CD14-positive monocyte (primary cell): ENCODE data around the gene NRG3. TPM values are rescaled to one million over a fixed set of nuclear protein-coding genes. Genes with fewer than 3 reads are reported as not detected.

Experiments
- DNase-seq, 3 donors: peaks; one replicate each; pipeline ENCODE4 v3.0.0-alpha.2; 2011 to 2022
- H2AFZ ChIP-seq: 2 replicates; pipeline ENCODE4 v1.6.0; 2012; ENCODE audit warnings: mild to moderate bottlenecking, low read depth, low read length, inconsistent platforms; ENCODE audit not compliant: insufficient read depth, poor library complexity, severe bottlenecking
- H3K27ac ChIP-seq, 2 donors: 1 replicate in 1 of 2; 2 replicates in 1 of 2; pipeline ENCODE4 v1.5.1; 2012 to 2013; ENCODE audit warnings: low read length in 2 of 2, control low read depth in 1 of 2, inconsistent platforms in 1 of 2, low read depth in 1 of 2, mild to moderate bottlenecking in 1 of 2
- H3K27me3 ChIP-seq, 2 donors: one replicate each; pipeline versions ENCODE4 v1.6.0 to v1.6.1; 2011 to 2013; ENCODE audit warnings: low read length in 2 of 2; ENCODE audit not compliant: control insufficient read depth in 2 of 2, insufficient read depth in 2 of 2
- H3K36me3 ChIP-seq, 2 donors: replicated peaks in 1 of 2; 1 replicate in 1 of 2; 2 replicates in 1 of 2; pipeline versions ENCODE4 v1.5.1 to v1.6.1; 2012 to 2013; ENCODE audit warnings: low read length in 2 of 2, control low read depth in 1 of 2, inconsistent platforms in 1 of 2, mild to moderate bottlenecking in 1 of 2; ENCODE audit not compliant: insufficient read depth in 2 of 2, control insufficient read depth in 1 of 2
- H3K4me1 ChIP-seq, 2 donors: 1 replicate in 1 of 2; 2 replicates in 1 of 2; pipeline versions ENCODE4 v1.5.1 to v1.6.1; 2012 to 2013; ENCODE audit warnings: low read length in 2 of 2, control low read depth in 1 of 2, inconsistent platforms in 1 of 2, mild to moderate bottlenecking in 1 of 2, moderate library complexity in 1 of 2; ENCODE audit not compliant: insufficient read depth in 2 of 2, control insufficient read depth in 1 of 2
- H3K4me2 ChIP-seq: replicated peaks from 2 replicates; pipeline ENCODE3; 2012; ENCODE audit warnings: low read length, moderate library complexity, mild to moderate bottlenecking; ENCODE audit not compliant: poor library complexity, severe bottlenecking; ENCODE audit errors: extremely low read depth
- H3K4me3 ChIP-seq, 3 experiments: fragments of 200-600 bp in 1 of 3; sonication (generic) in 1 of 3; replicated peaks in 1 of 3; 1 replicate in 2 of 3; 2 replicates in 1 of 3; pipeline ENCODE4 v1.5.1; 2011 to 2013; ENCODE audit warnings: low read length in 3 of 3, mild to moderate bottlenecking in 3 of 3, control low read depth in 2 of 3, low read depth in 2 of 3, inconsistent platforms in 1 of 3, moderate library complexity in 1 of 3
- H3K79me2 ChIP-seq: 2 replicates; pipeline ENCODE4 v1.6.0; 2012; ENCODE audit warnings: mild to moderate bottlenecking, control low read depth, inconsistent platforms, low read length, moderate library complexity; ENCODE audit not compliant: insufficient read depth
- H3K9ac ChIP-seq: 2 replicates; pipeline ENCODE4 v1.6.0; 2017; ENCODE audit warnings: low read length, mild to moderate bottlenecking; ENCODE audit not compliant: insufficient read depth, poor library complexity, severe bottlenecking
- H3K9me3 ChIP-seq, 2 donors: replicated peaks in 1 of 2; 1 replicate in 1 of 2; 2 replicates in 1 of 2; pipeline versions ENCODE4 v1.5.1 to v1.6.1; 2012 to 2013; ENCODE audit warnings: low read length in 2 of 2, control low read depth in 1 of 2; ENCODE audit not compliant: control insufficient read depth in 1 of 2, insufficient read depth in 1 of 2
- H4K20me1 ChIP-seq: 2 replicates; pipeline ENCODE4 v1.6.0; 2012; ENCODE audit warnings: mild to moderate bottlenecking, low read length, control low read depth, moderate library complexity; ENCODE audit not compliant: insufficient read depth
- H3K27ac Mint-ChIP-seq, 7 donors: one replicate each; pipeline ENCODE4 v1.8.0; 2020; ENCODE audit warnings: mild to moderate bottlenecking in 7 of 7, mixed read lengths in 7 of 7, moderate library complexity in 6 of 7, inconsistent platforms in 2 of 7
- H3K27me3 Mint-ChIP-seq, 3 donors: one replicate each; pipeline ENCODE4 v1.8.0; 2021 to 2022; ENCODE audit warnings: low read depth in 3 of 3, mild to moderate bottlenecking in 3 of 3, mixed read lengths in 3 of 3, moderate library complexity in 3 of 3, inconsistent platforms in 1 of 3
- H3K36me3 Mint-ChIP-seq, 2 donors: one replicate each; pipeline ENCODE4 v1.8.0; 2020; ENCODE audit warnings: mixed read lengths in 2 of 2, inconsistent platforms in 1 of 2, mild to moderate bottlenecking in 1 of 2
- H3K4me1 Mint-ChIP-seq: one replicate; pipeline ENCODE4 v1.8.0; 2020; ENCODE audit warnings: mild to moderate bottlenecking, mixed read lengths
- H3K4me3 Mint-ChIP-seq, 2 donors: one replicate each; pipeline ENCODE4 v1.8.0; 2020; ENCODE audit warnings: mild to moderate bottlenecking in 2 of 2, mixed read lengths in 2 of 2, moderate library complexity in 1 of 2
- H3K9me3 Mint-ChIP-seq, 7 donors: one replicate each; pipeline ENCODE4 v1.8.0; 2020 to 2022; ENCODE audit warnings: mixed read lengths in 7 of 7, mild to moderate bottlenecking in 6 of 7, moderate library complexity in 6 of 7, inconsistent platforms in 2 of 7
- CTCF ChIP-seq: fragments of 200-600 bp; IDR thresholded peaks from one replicate; pipeline ENCODE4 v1.8.0; 2022; ENCODE audit warnings: antibody characterized with exemption, mild to moderate bottlenecking
- WGBS: methylation state at CpG from one replicate; pipeline ENCODE4 v1.1.5; 2013; ENCODE audit warnings: missing lambda C conversion rate; ENCODE audit not compliant: insufficient coverage; 5-methylcytosine and 5-hydroxymethylcytosine counted together
- intact Hi-C, 2 donors: fragments of 100-400 bp; cut with micrococcal nuclease; formaldehyde crosslinking; loops; one replicate each; pipeline versions ENCODE4 v1.15.0 to v1.15.1; 2023
- polyA plus RNA-seq, 3 donors: library from polyadenylated mRNA; depleted of rRNA in 1 of 3; unstranded in 2 of 3; stranded (reverse) in 1 of 3; fragments of 300-500 nt in 2 of 3; fragments of >200 nt in 1 of 3; fragmentation: Illumina TruSeq in 2 of 3; gene quantifications; 1 replicate in 2 of 3; 2 replicates in 1 of 3; pipeline ENCODE4 v1.2.3, GENCODE V29; 2012 to 2021

The NRG3 gene
- polyA plus RNA-seq, 3 donors, result not detected

- no peak for TF ChIP-seq CTCF
- intact Hi-C loops, result no loop called here
- Histone ChIP-seq H3K36me3 (no peaks in the 10 kb centered on the region), H3K9me3 (peaks cover 0 to 7% of the 10 kb centered on the region in 2 donors), H3K9ac (no peak overlapping the region), H3K79me2 (no peaks in the 10 kb centered on the region), H3K4me2 (no peak overlapping the region), H3K27ac (no peak overlapping the region), H2AFZ (no peak overlapping the region), H3K4me1 (no peaks in the 10 kb centered on the region), H4K20me1 (no peaks in the 10 kb centered on the region), H3K4me3 (no peak overlapping the region), H3K27me3 (no peaks in the 10 kb centered on the region)
- WGBS, result no CpG with 5 or more reads among the region's 3 CpGs
- H3K9me3 Mint-ChIP-seq, result peaks cover 0 to 11% (median 3%) of the 10 kb centered on the region in 7 donors
- no peaks in the 10 kb centered on the region for H3K36me3 Mint-ChIP-seq
- no peaks in the 10 kb centered on the region for H3K27me3 Mint-ChIP-seq
- no peak overlapping the region for H3K4me3 Mint-ChIP-seq
- no peak for DNase-seq
- no peaks in the 10 kb centered on the region for H3K4me1 Mint-ChIP-seq
- H3K27ac Mint-ChIP-seq, result no peak overlapping the region
Observed at GRCh38 chr10:82353381-82353780, 478.4 kb downstream of the NRG3 start.

- no peak for TF ChIP-seq CTCF
- no peak overlapping the region for H3K9ac ChIP-seq
- H3K36me3 ChIP-seq, result no peaks in the 10 kb centered on the region
- no peak overlapping the region for H3K4me3 Mint-ChIP-seq
- no peak overlapping the region for H3K4me2 ChIP-seq
- peaks cover 0 to 4% (median 2%) of the 10 kb centered on the region in 7 donors for H3K9me3 Mint-ChIP-seq
- no peak for DNase-seq
- no peak overlapping the region for H3K4me3 ChIP-seq
- no peak overlapping the region for H3K27ac Mint-ChIP-seq
- H3K36me3 Mint-ChIP-seq, result no peaks in the 10 kb centered on the region
- no peaks in the 10 kb centered on the region for H3K79me2 ChIP-seq
- no peaks in the 10 kb centered on the region for H4K20me1 ChIP-seq
- no peaks in the 10 kb centered on the region for H3K4me1 Mint-ChIP-seq
- WGBS, result 85% methylated on average over 15 of the region's 16 CpGs
- no peaks in the 10 kb centered on the region for H3K27me3 Mint-ChIP-seq
- no peaks in the 10 kb centered on the region for H3K4me1 ChIP-seq
- no peak overlapping the region for H3K27ac ChIP-seq
- H2AFZ ChIP-seq, result no peak overlapping the region
- H3K27me3 ChIP-seq, result no peaks in the 10 kb centered on the region
- intact Hi-C loops, result no loop called here
- no peaks in the 10 kb centered on the region for H3K9me3 ChIP-seq
Observed at GRCh38 chr10:82358486-82359099, 483.6 kb downstream of the NRG3 start.
